SU-DHL-6 (cell line): ENCODE results near the gene ITPK1.

Experiments used
- CTCF ChIP-seq: fragments of 200-600 bp; sonication (generic); IDR thresholded peaks from one replicate; pipeline ENCODE4 v1.5.1; 2017; ENCODE audit warnings: antibody characterized with exemption, mild to moderate bottlenecking, low read length, moderate library complexity; ENCODE audit not compliant: insufficient read depth, poor library complexity, severe bottlenecking
- EZH2phosphoT487 ChIP-seq: fragments of 200-600 bp; sonication (generic), shearing (Covaris generic); conservative IDR thresholded peaks from 2 replicates; pipeline ENCODE4 v1.6.1; 2018; ENCODE audit warnings: mild to moderate bottlenecking, antibody characterized with exemption, low read length, moderate library complexity, mixed read lengths

DNA sequence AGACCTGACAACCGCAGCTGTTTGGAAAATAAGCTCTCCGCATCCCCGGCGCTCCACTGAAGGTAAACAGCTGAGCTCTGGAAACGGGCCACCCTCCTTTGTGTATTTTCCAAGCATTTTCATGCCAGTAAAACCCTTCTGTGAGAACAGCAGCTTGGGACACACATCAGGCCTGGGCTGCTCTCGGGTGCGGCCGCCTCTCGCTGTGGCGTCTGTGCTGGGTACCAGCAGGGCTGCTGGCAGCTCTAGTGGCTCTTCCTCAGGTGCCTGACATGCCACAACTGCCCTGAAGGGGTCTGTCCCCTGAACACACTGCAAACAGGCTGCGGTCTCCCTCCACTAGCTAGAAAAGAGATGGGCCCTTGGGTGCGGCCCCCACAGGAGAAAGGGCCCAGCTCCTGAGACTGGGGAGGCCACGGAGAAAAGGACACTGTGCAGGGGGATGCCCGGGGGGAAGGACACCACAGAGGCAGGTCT lies 96.3 kb downstream of the ITPK1 start:
- TF ChIP-seq CTCF: no peak
- TF ChIP-seq EZH2phosphoT487: no peak
